CD8-positive, alpha-beta memory T cell (primary cell): Measurements from ENCODE around the gene ARF3. TPM values are rescaled to one million over a fixed set of nuclear protein-coding genes. Genes with fewer than 3 reads are reported as not detected.
A peak's percentile ranks its signal among the peaks of the same experiment; 100 is the strongest.

Source experiments
- CTCF ChIA-PET: fragments of 350-600 bp; sonication (Branson Sonifier 250); formaldehyde crosslinking; loops from one replicate; lab custom pipeline; 2021; ENCODE audit warnings: antibody characterized with exemption; lab: Charles Lee
- POLR2A ChIA-PET: fragments of 350-600 bp; sonication (Branson Sonifier 250); formaldehyde crosslinking; loops from one replicate; lab custom pipeline; 2021; ENCODE audit warnings: antibody characterized with exemption; lab: Charles Lee
- DNase-seq, 5 donors: peaks; one replicate each; pipeline versions ENCODE4 v3.0.0 to v3.0.0-alpha.2; 2020 to 2022; ENCODE audit warnings: mixed read lengths in 1 of 5
- H3K27ac ChIP-seq: one replicate; pipeline ENCODE4 v1.7.0; 2013; ENCODE audit warnings: low read depth, mild to moderate bottlenecking, low read length, moderate library complexity
- H3K27me3 ChIP-seq: 2 replicates; pipeline ENCODE4 v1.7.0; 2013; ENCODE audit warnings: low read length, mild to moderate bottlenecking; ENCODE audit not compliant: insufficient read depth, poor library complexity, severe bottlenecking
- H3K36me3 ChIP-seq: 2 replicates; pipeline ENCODE4 v1.7.0; 2013; ENCODE audit warnings: mild to moderate bottlenecking, low read length, moderate library complexity; ENCODE audit not compliant: insufficient read depth
- H3K4me1 ChIP-seq: 2 replicates; pipeline ENCODE4 v1.7.0; 2013; ENCODE audit warnings: mild to moderate bottlenecking, low read length, moderate library complexity; ENCODE audit not compliant: insufficient read depth
- H3K4me3 ChIP-seq: 2 replicates; pipeline ENCODE4 v1.7.0; 2013; ENCODE audit warnings: mild to moderate bottlenecking, low read length
- H3K9me3 ChIP-seq: 2 replicates; pipeline ENCODE4 v1.7.0; 2013; ENCODE audit warnings: mild to moderate bottlenecking, low read length
- H3K27ac Mint-ChIP-seq, 8 donors: one replicate each; pipeline ENCODE4 v1.8.0; 2020 to 2021; ENCODE audit warnings: mixed read lengths in 8 of 8, mild to moderate bottlenecking in 6 of 8, inconsistent platforms in 3 of 8, moderate library complexity in 3 of 8
- H3K27me3 Mint-ChIP-seq, 2 donors: one replicate each; pipeline ENCODE4 v1.8.0; 2020 to 2021; ENCODE audit warnings: mixed read lengths in 2 of 2, mild to moderate bottlenecking in 1 of 2, moderate library complexity in 1 of 2
- H3K36me3 Mint-ChIP-seq, 3 donors: one replicate each; pipeline ENCODE4 v1.8.0; 2020 to 2021; ENCODE audit warnings: mixed read lengths in 3 of 3, inconsistent platforms in 1 of 3, mild to moderate bottlenecking in 1 of 3
- H3K4me1 Mint-ChIP-seq, 3 donors: one replicate each; pipeline ENCODE4 v1.8.0; 2020 to 2021; ENCODE audit warnings: mixed read lengths in 3 of 3, inconsistent platforms in 1 of 3, mild to moderate bottlenecking in 1 of 3
- H3K4me3 Mint-ChIP-seq, 7 donors: one replicate each; pipeline ENCODE4 v1.8.0; 2020 to 2021; ENCODE audit warnings: mixed read lengths in 7 of 7, mild to moderate bottlenecking in 6 of 7, moderate library complexity in 4 of 7, inconsistent platforms in 2 of 7
- H3K9me3 Mint-ChIP-seq, 5 donors: one replicate each; pipeline ENCODE4 v1.8.0; 2020 to 2022; ENCODE audit warnings: mixed read lengths in 5 of 5, mild to moderate bottlenecking in 3 of 5, moderate library complexity in 2 of 5, inconsistent platforms in 1 of 5
- polyA plus RNA-seq: library from polyadenylated mRNA; unstranded; fragments of 300-500 nt; fragmentation: Illumina TruSeq; gene quantifications from one replicate; pipeline ENCODE4 v1.2.3, GENCODE V29; 2021
- total RNA-seq, 2 experiments: library from RNA; stranded (reverse); gene quantifications; one replicate each; pipeline ENCODE4 v1.2.3, GENCODE V29; 2021

ARF3 gene
- total and polyA plus RNA-seq, 3 experiments from 2014 or later, result 24.5 to 91.8 (median 91.5) TPM

DNA sequence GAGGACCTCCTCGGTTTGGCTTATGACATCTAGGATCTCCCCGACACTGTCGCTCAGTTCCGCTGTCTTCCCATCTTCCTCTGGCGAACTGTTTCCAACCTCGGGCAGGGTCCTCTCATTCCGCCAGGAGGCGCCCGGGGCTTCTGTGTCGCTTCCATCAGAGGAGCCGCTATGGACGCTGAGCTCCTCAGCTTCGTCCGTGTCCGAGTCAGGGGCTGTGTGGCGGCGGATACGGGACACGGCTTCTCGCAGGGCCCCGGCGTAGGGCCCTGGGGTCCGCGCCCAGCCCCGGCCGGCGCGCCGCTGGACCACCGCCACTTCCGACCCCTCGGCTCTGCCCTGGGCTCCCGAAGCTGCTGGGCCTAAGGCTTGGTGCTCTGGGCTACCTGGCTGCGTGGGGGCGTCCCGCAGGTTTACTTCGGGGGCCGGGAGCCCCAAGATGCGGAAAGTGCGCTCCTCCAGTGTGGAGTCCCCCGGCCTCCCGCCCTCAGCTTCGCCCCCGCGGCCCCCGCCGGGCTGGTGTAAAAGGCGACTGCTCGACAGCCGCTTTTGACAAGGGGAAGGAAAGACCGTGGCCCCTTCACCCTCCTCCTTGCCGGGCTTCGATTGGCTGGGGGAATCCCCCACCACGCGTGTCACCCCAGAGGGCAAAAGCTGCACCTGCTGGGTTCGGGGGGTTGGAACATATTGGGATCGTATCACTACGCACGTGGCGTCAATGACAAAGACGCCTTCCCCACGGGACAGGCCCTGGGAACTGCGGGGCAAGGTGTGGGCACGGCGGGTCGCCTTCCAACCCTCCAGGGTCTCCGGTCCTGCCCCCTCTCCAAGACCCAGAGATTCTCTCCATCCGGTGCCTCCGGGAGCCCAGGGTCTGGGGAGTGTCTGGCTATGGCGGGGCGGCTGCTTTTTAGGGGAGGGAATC is 39.8 kb upstream of the ARF3 start:
- POLR2A ChIA-PET, result interaction anchor here (0.6 to 1.4 kb wide), 2 partner anchors 68 to 72 kb away, joined by 3 to 8 read pairs; partner anchors contain the start of gene FKBP11
- Histone ChIP-seq H3K27me3 (peaks cover 36% of the 10 kb centered on the region), H3K36me3 (peaks cover 5% of the 10 kb centered on the region), H3K4me3 (peak overlapping the region; percentile 50), H3K27ac (no peak overlapping the region), H3K4me1 (peaks cover 36% of the 10 kb centered on the region), H3K9me3 (no peaks in the 10 kb centered on the region)
- Mint-ChIP-seq H3K36me3 (peaks cover 5 to 12% (median 9%) of the 10 kb centered on the region in 3 donors), H3K27me3 (peaks cover 51 to 60% of the 10 kb centered on the region in 2 donors), H3K9me3 (no peaks in the 10 kb centered on the region), H3K4me1 (peaks cover 33 to 51% (median 35%) of the 10 kb centered on the region in 3 donors), H3K4me3 (peak overlapping the region; percentile 69 to 84 (median 74)), H3K27ac (peak overlapping the region in 6 of 8 donors; percentile 65 to 96 (median 85))
- CTCF ChIA-PET, result interaction anchor here (0.9 to 15.2 kb wide), 28 partner anchors 8 to 238 kb away, joined by 3 to 237 read pairs (median 4); partner anchors contain the start of genes ARF3, DDX23, FKBP11 and PRKAG1
- DNase-seq, result peak; percentile 55 to 75 (median 62)

DNA sequence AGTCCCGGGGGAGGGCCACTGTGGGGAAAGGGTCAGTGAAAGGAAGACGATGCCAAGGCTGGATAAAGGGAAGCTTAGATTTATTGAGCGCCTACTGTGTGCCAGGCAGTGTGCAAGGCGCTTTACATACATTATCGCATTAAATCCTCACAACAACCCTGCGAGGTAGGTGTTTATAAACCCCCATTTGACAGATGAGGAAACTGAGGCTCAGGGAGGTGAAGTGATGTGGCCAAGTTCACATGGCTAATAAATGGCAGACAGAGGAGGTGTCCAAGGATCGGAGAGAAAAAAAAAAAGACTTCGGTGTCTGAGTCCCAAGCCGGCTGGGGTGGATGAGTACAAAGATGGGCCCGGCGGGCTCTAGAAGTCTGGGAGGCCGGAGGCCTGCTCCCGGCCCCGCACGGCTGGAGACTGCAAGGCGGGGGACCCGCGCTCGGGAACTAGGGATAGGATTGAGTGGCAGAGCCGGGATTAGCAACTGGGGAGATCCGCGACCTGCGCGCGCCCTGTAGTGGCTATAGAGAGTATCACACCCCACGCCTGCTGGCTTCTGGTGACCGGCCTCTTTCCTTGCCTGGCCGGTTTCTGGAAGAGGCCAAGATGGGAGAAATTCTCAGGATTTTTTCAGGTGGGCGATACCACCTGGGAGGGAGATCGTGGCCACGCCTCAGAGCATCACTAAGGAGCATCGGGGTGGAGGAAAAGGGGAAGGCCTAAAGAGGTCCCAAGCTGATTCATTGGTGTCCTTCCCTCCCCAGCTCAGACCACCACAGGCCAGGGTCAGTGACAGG is 38.0 kb upstream of the ARF3 start:
- Histone ChIP-seq H3K4me3 (no peak overlapping the region), H3K9me3 (no peaks in the 10 kb centered on the region), H3K36me3 (no peaks in the 10 kb centered on the region), H3K27me3 (peaks cover 26% of the 10 kb centered on the region), H3K27ac (no peak overlapping the region), H3K4me1 (peaks cover 33% of the 10 kb centered on the region)
- Mint-ChIP-seq H3K27me3 (peaks cover 47 to 51% of the 10 kb centered on the region in 2 donors), H3K9me3 (no peaks in the 10 kb centered on the region), H3K4me1 (peaks cover 27 to 46% (median 31%) of the 10 kb centered on the region in 3 donors), H3K27ac (peak overlapping the region in 7 of 8 donors; percentile 43 to 97 (median 92)), H3K36me3 (no peaks in the 10 kb centered on the region), H3K4me3 (peak overlapping the region; percentile 12 to 66 (median 45))
- ChIA-PET POLR2A (no interaction called here), CTCF (interaction anchor here (0.5 to 15.2 kb wide), 12 partner anchors 9 to 142 kb away, joined by 3 to 237 read pairs (median 5); partner anchors contain the start of genes DDX23 and WNT1)
- DNase-seq, result peak in 4 of 5 donors; percentile 27 to 68 (median 38)

GRCh38 chr12:48994224-48995085 is 37.2 kb upstream of the ARF3 start:
- Histone ChIP-seq H3K9me3 (no peaks in the 10 kb centered on the region), H3K4me3 (no peak overlapping the region), H3K36me3 (no peaks in the 10 kb centered on the region), H3K27ac (no peak overlapping the region), H3K4me1 (peaks cover 25% of the 10 kb centered on the region), H3K27me3 (peaks cover 18% of the 10 kb centered on the region)
- H3K4me3 Mint-ChIP-seq, result no peak overlapping the region
- H3K27ac Mint-ChIP-seq, result peak overlapping the region in 2 of 8 donors; percentile 85 to 96
- peaks cover 43 to 48% of the 10 kb centered on the region in 2 donors for H3K27me3 Mint-ChIP-seq
- H3K36me3 Mint-ChIP-seq, result no peaks in the 10 kb centered on the region
- ChIA-PET CTCF (interaction anchor here (0.8 to 15.2 kb wide), 8 partner anchors 10 to 142 kb away, joined by 3 to 237 read pairs (median 5); partner anchors contain the start of genes DDX23 and WNT1), POLR2A (interaction anchor here (0.8 kb wide), 1 partner anchor 13 kb away, joined by 4 read pairs; no protein-coding TSS in a partner anchor)
- no peaks in the 10 kb centered on the region for H3K9me3 Mint-ChIP-seq
- H3K4me1 Mint-ChIP-seq, result peaks cover 18 to 38% (median 23%) of the 10 kb centered on the region in 3 donors
- no peak for DNase-seq

DNA sequence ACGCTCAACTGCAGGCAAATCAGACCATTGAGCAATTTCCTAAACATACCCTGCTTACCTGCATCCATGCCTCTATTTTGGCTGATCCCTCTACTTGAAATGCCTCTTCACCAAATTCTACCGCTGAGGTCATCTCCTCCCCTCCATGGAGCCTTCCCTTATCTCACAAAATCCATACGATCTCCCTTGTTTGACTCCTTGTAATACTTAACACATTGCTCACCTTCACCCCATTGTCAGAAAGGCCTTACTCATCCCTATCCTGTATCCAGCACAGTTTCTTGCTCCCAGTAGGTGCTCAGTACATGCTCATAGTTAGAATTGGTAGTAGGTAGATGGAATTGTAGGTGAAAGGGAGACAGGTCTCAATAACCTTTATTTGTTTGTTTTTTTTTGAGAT is 36.5 kb upstream of the ARF3 start:
- peak overlapping the region in 1 of 8 donors; percentile 59 for H3K27ac Mint-ChIP-seq

DNA sequence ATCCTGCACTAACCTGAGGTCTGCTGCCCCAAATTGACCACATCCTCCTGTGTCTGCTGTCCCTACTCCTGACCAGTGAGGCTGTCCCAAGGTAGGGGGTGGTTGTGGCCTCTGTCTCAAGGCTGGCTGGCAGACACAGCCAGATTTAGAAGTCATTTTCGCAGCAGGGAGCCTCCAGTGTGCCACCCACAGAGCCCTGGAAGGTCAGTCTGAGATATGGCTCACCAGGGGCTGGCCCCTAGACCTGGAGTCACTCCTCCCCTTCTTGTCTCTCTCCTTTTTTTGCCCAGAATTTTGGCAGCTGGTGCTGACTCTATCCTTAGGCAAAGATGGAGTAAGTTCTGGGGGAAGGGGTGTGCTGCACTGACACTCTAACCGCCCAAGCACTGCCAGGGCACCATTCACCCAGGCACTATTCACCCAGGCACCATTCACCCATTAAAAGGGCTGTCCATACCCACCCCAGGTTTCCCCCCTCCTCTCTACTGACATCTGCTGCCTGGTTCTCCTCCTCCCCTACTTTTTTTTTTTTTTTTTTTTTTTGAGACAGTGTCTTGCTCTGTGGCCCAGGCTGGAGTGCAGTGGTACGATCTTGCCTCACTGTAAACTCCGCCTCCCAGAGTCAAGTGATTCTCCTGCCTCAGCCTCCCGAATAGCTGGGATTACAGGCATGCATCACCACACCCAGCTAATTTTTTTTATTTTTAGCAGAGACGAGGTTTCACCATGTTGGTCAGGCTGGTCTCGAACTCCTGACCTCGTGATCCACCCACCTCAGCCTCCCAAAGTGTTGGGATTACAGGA is 34.2 kb upstream of the ARF3 start:
- Histone ChIP-seq H3K9me3 (no peaks in the 10 kb centered on the region), H3K27me3 (peaks cover 5% of the 10 kb centered on the region), H3K4me1 (peaks cover 5% of the 10 kb centered on the region), H3K4me3 (no peak overlapping the region), H3K36me3 (no peaks in the 10 kb centered on the region), H3K27ac (no peak overlapping the region)
- Mint-ChIP-seq H3K27me3 (peaks cover 45 to 48% of the 10 kb centered on the region in 2 donors), H3K9me3 (no peaks in the 10 kb centered on the region), H3K4me1 (peaks cover 14 to 25% (median 20%) of the 10 kb centered on the region in 3 donors), H3K36me3 (no peaks in the 10 kb centered on the region), H3K4me3 (no peak overlapping the region), H3K27ac (no peak overlapping the region)
- CTCF ChIA-PET, result interaction anchor here (1.2 to 15.2 kb wide), 5 partner anchors 11 to 139 kb away, joined by 3 to 237 read pairs (median 10); partner anchors contain the start of genes DDX23 and WNT1
- DNase-seq, result no peak
- POLR2A ChIA-PET, result interaction anchor here (0.6 kb wide), 1 partner anchor 18 kb away, joined by 5 read pairs; no protein-coding TSS in a partner anchor

More for the DNA sequence above, 36.5 kb upstream of the ARF3 start:
- Histone ChIP-seq H3K27ac (no peak overlapping the region), H3K36me3 (no peaks in the 10 kb centered on the region), H3K9me3 (no peaks in the 10 kb centered on the region), H3K4me3 (no peak overlapping the region), H3K27me3 (peaks cover 15% of the 10 kb centered on the region), H3K4me1 (peaks cover 21% of the 10 kb centered on the region)
- Mint-ChIP-seq H3K4me3 (no peak overlapping the region), H3K9me3 (no peaks in the 10 kb centered on the region), H3K4me1 (peaks cover 16 to 31% (median 21%) of the 10 kb centered on the region in 3 donors), H3K27me3 (peaks cover 45 to 51% of the 10 kb centered on the region in 2 donors), H3K36me3 (no peaks in the 10 kb centered on the region)
- no peak for DNase-seq
- ChIA-PET POLR2A (interaction anchor here (0.7 to 0.8 kb wide), 2 partner anchors 12 to 115 kb away, joined by 4 to 12 read pairs; no protein-coding TSS in a partner anchor), CTCF (interaction anchor here (1.2 to 15.2 kb wide), 8 partner anchors 12 to 141 kb away, joined by 3 to 237 read pairs (median 5); partner anchors contain the start of genes ARF3, DDX23 and WNT1)

DNA sequence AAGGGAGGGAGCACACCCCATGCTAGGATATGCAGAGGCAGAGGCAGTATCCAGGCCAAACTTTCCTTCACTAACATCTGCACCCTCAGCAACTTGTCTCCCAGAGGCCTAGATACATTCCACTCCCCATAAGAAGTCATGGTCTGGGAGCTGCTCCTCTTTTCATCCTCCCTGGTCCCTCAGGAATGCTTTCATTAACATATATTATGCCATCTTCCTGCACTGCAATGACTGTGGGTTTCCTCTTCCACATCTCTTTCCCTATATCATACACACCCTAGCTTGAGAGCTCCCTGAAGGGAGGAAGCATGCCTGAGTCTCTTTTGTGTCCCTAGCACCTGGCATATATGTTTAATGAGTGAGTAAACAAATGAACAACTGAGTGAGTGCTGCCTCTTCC is 33.3 kb upstream of the ARF3 start:
- no peaks in the 10 kb centered on the region for H3K36me3 Mint-ChIP-seq
- H3K9me3 Mint-ChIP-seq, result no peaks in the 10 kb centered on the region
- Histone ChIP-seq H3K9me3 (no peaks in the 10 kb centered on the region), H3K4me1 (peaks cover 5% of the 10 kb centered on the region), H3K27ac (no peak overlapping the region), H3K4me3 (no peak overlapping the region), H3K36me3 (no peaks in the 10 kb centered on the region), H3K27me3 (peaks cover 5% of the 10 kb centered on the region)
- ChIA-PET POLR2A (no interaction called here), CTCF (interaction anchor here (0.6 to 15.2 kb wide), 4 partner anchors 10 to 137 kb away, joined by 3 to 237 read pairs (median 6); partner anchors contain the start of genes ARF3, FKBP11 and WNT1)
- peaks cover 12 to 18% (median 16%) of the 10 kb centered on the region in 3 donors for H3K4me1 Mint-ChIP-seq
- no peak overlapping the region for H3K4me3 Mint-ChIP-seq
- no peak overlapping the region for H3K27ac Mint-ChIP-seq
- H3K27me3 Mint-ChIP-seq, result peaks cover 38 to 47% of the 10 kb centered on the region in 2 donors
- no peak for DNase-seq
